GM19463 (cell line): ENCODE results near the gene VIPR1.

Experiments
- ATAC-seq: cut with Tn5 transposase; IDR thresholded peaks from one replicate; pipeline ENCODE4 v1.9.1; 2021; ENCODE audit warnings: mild to moderate bottlenecking, moderate library complexity; ENCODE audit not compliant: unreplicated experiment

Gene VIPR1

DNA sequence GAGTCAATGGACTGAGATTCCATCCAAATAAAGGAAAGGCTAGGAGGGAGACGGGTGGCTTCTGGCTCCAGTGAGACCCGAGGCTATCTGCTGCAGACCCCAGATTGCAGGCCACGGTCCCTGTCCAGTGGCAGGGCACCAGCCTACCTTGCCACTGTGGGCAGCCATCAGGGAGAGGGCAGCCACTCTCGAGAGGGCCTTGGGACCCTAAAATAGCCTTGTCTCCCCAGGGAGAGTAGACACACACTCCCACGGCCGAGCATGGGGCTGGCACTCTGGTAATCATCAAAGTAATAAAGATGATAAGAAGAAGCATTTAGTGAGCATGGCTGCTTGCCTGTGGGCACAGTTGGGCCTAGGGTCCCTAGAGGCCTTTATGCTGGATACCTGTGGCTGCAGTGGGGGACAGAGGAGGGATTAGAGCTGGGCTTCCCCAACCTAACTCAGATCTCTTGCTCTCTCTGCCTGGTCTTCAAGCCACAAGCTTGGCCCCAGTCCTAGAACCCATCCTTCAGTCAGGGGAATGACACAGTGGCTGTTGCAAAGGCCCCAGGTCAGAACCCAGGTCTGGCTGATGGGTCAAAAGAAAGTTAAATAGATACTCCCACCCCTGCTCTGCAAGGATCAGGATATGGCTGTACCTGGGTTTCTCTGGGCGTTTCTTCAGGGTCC is 9.2 kb upstream of the VIPR1 start:
- ATAC-seq, result no peak

DNA sequence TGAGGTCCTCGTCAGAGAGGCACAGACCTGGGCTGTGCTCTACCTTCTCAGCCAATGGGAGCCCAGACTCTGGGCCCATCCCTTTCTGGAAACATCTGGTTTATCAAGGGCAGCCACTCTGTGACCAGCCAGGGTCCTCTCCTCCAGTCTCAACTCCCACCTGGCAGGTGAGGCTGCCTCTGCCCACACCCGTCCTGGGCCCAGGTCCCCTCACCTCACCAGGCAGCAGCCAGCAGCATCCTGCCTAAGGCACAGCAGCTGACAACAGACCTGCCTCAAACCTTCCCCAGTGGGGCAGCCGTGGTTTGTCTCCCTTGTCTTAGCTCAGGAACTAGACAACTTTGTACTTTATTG is 8.7 kb upstream of the VIPR1 start:
- no peak for ATAC-seq

DNA sequence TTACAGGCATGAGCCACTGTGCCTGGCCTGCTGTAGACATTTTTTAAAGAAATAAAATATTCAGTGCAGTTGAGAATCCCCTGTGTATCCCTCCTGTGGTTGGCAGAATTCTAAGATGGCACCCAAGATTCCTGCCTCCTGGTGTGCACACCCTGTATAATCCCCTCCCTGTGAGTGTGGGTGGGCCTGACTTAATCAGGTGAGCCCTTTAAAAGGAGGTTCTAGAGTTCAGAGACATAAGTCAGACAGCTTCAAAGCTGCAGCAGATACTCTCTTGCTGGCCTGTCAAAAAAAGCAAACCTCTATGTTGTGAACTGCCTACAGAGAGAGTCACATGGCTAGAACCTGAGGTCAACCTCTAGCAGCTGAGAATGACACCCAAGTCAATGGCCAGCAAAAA is 7.0 kb upstream of the VIPR1 start:
- ATAC-seq, result no peak

GRCh38 chr3:42497009-42497731 is 5.3 kb upstream of the VIPR1 start:
- no peak for ATAC-seq

DNA sequence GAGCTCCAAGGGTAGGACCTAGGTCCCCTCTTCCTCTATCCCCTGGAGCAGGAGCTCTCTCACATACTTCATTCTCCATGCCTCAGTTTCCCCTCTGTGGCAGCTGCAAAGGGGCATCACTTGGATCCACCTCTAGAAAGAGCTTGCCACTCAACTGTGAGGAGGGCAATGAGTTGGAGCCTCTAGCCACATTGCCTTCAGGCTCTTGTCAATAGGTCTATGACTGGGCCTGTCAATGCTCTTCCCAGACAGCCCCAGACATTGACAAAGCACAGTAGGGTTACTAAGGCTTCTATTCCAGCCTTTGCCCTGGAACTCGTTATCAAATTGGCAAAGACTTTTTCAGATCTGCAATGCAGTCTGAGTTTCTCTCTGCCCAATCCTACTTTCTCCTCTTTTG is 4.4 kb upstream of the VIPR1 start:
- ATAC-seq, result no peak

DNA sequence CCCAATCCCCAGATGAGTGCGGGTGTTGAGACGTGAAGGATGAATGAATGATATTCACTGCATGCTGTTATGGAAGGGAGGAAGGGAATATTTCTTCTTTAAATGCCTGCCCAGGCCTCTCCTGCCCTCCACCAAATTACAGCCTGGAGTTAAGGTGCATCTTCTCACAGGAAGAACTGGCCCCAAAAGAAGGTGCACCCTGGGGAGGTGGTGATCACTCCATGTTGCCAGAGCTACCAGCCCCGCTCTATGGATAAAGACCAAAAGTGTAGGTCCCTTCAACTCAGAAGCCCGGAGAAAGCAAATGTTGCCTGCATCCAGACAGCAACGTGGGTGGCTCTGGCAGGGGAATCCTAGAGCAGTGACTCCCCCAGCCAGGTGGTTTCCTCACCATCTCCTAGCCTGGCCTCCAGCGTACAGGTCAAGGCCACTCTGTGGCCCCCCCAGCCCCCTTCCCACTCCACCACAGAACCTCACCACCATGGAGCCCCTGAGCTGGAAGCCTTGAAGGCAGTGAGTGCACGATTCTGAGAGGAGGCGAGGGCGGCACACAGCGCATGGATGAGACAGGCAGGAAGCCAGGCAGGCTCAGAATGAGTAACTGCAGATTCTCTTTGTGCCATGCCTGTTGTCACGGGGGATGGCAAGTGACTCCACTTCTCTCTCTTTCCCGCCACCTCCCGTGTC is 3.5 kb upstream of the VIPR1 start:
- ATAC-seq, result no peak

DNA sequence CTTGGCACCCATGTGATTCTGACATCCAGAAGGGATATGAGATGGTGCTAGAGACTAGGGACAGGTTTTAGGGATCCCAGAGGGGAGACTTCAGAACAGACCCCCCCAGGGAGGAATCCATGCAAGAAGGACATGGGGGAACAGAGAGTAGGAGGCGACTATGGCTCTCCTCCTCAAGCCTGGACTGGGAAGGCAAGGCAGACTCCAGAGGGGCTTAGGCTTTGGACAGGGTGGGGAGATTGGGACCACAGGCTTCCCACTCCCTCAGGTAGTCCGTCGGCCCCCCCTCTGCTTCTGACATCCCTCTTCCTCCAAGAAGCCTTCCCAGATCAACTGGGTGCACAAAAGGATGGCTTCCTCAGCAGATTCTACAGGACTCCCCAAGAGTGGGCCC is 3.0 kb upstream of the VIPR1 start:
- ATAC-seq, result no peak

- ATAC-seq, result no peak
These were observed 2.4 kb upstream of the VIPR1 start for GRCh38 chr3:42500091-42500490.

DNA sequence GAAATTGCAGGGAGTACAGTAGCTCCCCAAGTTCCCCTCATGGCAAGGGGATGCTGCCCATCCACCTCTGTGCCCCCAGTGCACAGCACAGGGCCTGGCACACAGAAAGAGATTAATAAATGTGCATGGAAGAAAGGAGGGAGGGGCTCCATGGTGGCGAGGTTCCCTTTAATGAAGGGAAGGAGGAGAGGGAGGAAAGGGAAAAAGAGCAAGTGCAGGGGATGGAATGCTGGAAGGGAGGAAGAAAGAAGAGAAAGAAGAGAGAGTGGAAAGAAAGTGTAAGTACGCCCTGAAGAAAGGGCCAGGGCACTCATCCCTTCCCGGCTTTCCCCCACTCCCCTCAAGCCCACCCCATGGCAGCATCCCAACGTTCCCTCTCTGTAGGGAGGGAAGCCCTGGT is 1.5 kb upstream of the VIPR1 start:
- no peak for ATAC-seq

DNA sequence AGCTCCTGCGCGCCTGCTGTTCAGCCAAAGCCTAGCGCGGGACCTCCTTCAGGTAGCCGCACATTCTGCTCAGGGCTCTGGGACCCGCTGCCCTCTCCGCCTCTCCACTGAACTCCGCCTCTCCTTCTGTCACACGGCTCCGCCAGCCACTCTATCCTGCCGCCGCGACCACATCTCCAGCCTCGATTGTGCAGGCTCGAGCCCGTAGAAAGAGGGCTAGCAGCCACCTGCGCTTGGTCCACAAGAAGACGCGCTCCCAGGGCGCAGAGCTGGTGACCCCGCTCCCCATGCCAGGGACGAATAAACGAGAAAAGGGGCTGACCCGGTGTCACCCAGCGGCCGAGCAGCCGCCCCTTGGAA is 1.1 kb upstream of the VIPR1 start:
- no peak for ATAC-seq

DNA sequence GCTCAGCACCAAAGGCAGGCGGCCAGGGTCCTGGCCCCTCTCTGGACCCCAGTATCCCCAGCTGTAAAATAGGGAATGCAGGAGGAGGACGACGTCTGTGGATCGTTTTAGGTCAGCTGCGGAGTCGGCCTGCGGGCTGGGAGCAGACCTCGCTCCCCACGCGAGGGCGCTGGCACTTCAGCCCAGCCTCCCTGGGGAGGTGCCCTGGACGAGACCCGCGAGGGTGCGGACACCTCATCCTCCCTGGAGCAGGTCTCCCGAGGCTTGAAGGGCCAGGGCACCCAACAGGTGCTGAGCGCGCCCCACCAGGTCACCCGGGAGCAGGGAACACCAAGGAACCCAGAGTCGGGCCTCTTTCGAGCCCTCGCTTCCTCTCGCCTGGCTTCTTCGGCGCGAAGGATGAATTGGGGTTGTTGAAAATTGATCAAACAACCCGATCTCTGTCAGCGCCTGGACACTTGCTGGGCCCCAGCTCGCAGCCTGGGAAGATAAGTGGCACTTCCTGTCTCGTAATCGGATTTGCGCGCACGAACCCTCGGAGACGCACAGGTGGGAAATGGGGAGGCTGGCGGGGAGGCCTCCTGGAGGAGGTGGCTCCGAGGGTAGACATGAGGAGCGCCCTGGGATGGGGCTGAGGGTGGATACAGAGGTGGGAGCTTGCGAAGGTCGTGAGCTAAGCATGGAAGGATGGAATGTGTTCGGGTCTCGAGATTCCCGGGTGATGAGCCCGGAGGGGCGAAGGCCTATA is 588 bp upstream of the VIPR1 start:
- peak; percentile 18 for ATAC-seq

GRCh38 chr3:42503251-42503924 is 945 bp downstream of the VIPR1 start:
- ATAC-seq, result no peak

DNA sequence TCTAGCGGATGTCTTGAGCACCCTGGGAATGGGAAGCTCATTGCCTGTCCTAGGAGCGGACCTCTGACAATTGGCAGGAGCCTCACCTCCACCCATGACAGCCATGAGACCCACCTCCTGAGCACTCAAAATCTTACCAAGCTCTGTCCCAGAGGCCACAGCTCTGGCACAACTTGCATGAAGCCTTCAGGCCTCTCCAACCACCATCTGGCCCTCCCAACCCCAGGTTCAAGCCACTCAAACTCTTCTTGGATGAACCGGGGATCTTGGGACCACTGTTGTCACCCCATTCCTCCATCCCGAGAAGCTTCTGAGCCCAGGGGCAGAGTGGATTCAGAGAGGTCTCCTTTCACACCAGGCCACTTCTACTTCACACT is 1.5 kb downstream of the VIPR1 start:
- ATAC-seq, result no peak

GRCh38 chr3:42504334-42505127 is 2.1 kb downstream of the VIPR1 start:
- no peak for ATAC-seq

GRCh38 chr3:42505128-42505848 is 2.8 kb downstream of the VIPR1 start:
- ATAC-seq, result no peak

- ATAC-seq, result no peak
These were observed 3.5 kb downstream of the VIPR1 start for GRCh38 chr3:42505849-42506410.

GRCh38 chr3:42507252-42507651 is 4.8 kb downstream of the VIPR1 start:
- no peak for ATAC-seq

DNA sequence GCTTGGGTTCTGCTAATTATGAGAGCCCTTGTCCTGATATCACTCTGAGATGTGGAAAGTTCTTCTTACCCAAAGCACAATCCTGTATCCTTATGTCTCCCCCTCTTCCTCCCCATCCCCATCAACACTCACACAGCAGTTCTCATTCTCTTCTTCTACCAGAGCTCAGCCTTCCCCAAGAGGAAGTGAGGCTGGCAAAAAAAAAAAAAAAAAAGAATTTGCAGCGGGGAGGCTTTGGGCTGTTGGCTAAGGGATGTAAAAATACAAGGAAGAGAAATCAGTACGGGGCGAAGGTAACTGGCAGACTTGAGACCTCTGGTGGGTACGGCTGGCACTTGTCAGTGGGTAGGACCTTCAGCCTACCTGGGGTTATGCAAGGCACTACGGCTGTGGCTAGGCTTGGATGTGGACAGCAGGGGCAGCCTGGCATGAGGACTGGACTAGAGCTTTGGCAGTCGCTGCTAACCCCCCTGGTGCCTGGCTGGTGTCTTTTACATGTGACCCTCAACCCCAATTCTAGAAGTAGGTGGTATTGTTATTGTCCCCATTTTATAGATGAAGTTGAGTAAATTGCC is 5.4 kb downstream of the VIPR1 start:
- no peak for ATAC-seq

DNA sequence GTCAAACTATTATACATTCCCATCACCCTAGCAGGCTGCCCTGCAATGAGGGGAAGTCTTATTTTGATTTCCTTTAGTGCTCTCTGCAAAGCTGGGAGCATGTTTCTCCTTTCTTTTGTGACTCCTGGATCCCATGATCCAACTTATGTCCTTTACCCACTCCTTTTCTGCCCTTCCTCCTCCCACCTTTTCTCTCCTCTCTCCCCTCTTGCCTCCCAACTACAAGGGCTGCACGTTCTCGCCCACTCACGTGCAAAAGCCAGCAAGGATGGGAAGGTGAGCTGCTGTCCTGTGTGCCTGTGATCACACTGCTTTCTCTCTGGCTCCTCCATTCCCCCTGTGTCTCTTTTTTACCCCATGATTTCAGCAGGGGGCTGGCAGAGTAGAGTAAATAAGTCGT is 6.1 kb downstream of the VIPR1 start:
- ATAC-seq, result no peak
